ENCODE results near the gene RRP1.

Gene RRP1

DNA sequence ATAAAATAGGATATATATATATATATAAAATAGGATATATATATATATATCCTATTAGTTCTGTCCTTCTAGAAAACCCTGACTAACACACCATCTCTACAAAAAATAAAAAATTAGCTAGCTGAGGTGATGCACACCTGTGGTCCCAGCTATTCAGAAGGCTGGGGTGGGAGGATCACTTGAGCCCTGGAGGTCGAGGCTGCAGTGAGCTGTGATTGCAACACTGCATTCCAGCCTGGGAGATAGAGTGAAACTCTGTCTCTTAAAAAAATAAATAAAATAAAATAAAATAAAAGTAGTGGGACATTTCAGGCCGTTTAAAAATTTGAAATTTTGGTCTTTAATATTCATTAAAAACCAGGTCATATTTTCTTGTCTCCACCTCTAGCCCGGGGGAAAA, 4.2 kb upstream of the RRP1 start:
- no peaks in the 10 kb centered on the region for H3K27me3 ChIP-seq (ENCODE audit: control insufficient read depth, insufficient read depth, low read length)
- no peak overlapping the region for H3K9ac ChIP-seq (ENCODE audit: low read depth, low read length)
- H3K4me3 ChIP-seq (ENCODE audit: low read depth, low read length): no peak overlapping the region
- no peaks in the 10 kb centered on the region for H3K4me1 ChIP-seq (ENCODE audit: control insufficient read depth, insufficient read depth, low read length)
- H3K36me3 ChIP-seq (ENCODE audit: control insufficient read depth, insufficient read depth, low read length): no peaks in the 10 kb centered on the region
- no peaks in the 10 kb centered on the region for H3K9me3 ChIP-seq (ENCODE audit: control insufficient read depth, insufficient read depth, low read length)

DNA sequence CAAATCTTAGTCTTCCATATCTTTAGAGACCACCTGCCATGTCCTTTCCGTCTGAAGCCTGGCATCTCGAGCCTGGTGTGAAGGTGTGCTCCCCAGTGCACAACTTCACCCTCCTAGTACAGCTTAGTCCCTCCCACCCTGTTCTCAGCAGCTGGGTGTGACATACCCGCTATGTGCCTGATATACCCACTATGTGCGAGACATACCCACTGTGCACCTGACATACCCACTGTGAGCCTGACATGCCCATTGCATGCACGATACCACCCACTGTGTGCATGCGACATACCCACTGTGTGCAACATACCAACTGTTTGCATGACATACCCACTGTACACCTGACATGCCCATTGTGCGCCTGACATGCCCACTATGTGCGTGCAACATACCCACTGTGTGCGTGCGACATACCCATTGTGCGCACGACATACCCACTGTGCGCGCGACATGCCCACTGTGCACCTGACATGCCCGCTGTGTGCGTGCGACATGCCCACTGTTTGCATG, 3.0 kb upstream of the RRP1 start:
- Histone ChIP-seq H3K27me3 (ENCODE audit: control insufficient read depth, insufficient read depth, low read length) (no peaks in the 10 kb centered on the region), H3K4me1 (ENCODE audit: control insufficient read depth, insufficient read depth, low read length) (peaks cover 3% of the 10 kb centered on the region), H3K4me3 (ENCODE audit: low read depth, low read length) (no peak overlapping the region), H3K9ac (ENCODE audit: low read depth, low read length) (no peak overlapping the region), H3K36me3 (ENCODE audit: control insufficient read depth, insufficient read depth, low read length) (peaks cover 1% of the 10 kb centered on the region), H3K9me3 (ENCODE audit: control insufficient read depth, insufficient read depth, low read length) (no peaks in the 10 kb centered on the region)

DNA sequence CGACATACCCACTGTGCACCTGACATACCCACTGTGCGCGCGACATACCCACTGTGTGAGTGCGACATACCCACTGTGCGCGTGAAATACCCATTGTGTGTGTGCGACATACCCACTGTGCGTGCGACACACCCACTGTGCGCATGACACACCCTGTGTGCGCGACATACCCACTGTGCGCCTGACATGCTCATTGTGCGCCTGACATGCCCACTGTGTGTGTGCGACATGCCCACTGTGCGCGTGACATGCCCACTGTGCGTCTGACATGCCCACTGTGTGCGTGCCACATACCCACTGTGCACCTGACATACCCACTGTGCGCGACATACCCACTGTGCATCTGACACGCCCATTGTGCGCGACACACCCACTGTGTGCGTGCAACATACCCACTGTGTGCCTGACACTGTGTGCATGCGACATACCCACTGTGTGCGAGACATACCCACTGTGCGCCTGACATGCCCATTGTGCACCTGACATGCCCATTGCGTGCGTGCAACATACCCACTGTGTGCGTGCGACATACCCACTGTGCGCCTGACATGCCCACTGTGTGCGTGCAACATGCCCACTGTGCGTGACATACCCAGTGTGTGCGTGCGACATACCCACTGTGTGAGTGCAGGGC, 2.5 kb upstream of the RRP1 start:
- no peak overlapping the region for H3K4me3 ChIP-seq (ENCODE audit: low read depth, low read length)

DNA sequence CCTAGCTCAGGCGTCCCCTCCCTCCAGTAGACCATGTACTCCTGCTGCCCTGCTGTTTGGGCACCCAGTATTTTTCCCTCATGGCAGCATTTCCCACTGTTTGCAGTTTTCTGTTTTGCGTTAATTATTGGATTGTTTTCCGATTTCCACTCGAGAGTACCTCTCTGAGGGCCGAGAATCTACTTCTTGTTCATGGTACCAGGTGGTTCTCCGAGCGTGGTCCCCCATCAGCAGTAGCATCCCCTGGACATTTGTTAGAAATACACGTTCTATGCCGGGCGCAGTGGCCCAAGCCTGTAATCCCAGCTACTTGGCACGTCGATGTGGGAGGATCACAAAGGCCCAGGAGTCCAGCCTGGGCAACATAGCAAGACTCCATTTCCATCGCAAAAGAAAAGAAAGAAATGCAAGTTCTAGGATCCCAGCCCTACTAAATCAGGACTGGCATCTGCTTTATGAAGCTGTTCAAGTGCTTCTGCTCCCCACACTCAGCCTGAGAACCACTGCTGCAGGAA, 690 bp downstream of the RRP1 start:
- Histone ChIP-seq H3K4me1 (ENCODE audit: control insufficient read depth, insufficient read depth, low read length) (peaks cover 3% of the 10 kb centered on the region), H3K9ac (ENCODE audit: low read depth, low read length) (peak overlapping the region; percentile 73), H3K4me3 (ENCODE audit: low read depth, low read length) (peak overlapping the region; percentile 95), H3K36me3 (ENCODE audit: control insufficient read depth, insufficient read depth, low read length) (peaks cover 36% of the 10 kb centered on the region), H3K9me3 (ENCODE audit: control insufficient read depth, insufficient read depth, low read length) (no peaks in the 10 kb centered on the region), H3K27me3 (ENCODE audit: control insufficient read depth, insufficient read depth, low read length) (no peaks in the 10 kb centered on the region)

More for the DNA sequence above, 2.5 kb upstream of the RRP1 start:
- H3K27me3 ChIP-seq (ENCODE audit: control insufficient read depth, insufficient read depth, low read length): no peaks in the 10 kb centered on the region
- peaks cover 5% of the 10 kb centered on the region for H3K36me3 ChIP-seq (ENCODE audit: control insufficient read depth, insufficient read depth, low read length)
- no peak overlapping the region for H3K9ac ChIP-seq (ENCODE audit: low read depth, low read length)
- H3K4me1 ChIP-seq (ENCODE audit: control insufficient read depth, insufficient read depth, low read length): peaks cover 3% of the 10 kb centered on the region
- H3K9me3 ChIP-seq (ENCODE audit: control insufficient read depth, insufficient read depth, low read length): no peaks in the 10 kb centered on the region

DNA sequence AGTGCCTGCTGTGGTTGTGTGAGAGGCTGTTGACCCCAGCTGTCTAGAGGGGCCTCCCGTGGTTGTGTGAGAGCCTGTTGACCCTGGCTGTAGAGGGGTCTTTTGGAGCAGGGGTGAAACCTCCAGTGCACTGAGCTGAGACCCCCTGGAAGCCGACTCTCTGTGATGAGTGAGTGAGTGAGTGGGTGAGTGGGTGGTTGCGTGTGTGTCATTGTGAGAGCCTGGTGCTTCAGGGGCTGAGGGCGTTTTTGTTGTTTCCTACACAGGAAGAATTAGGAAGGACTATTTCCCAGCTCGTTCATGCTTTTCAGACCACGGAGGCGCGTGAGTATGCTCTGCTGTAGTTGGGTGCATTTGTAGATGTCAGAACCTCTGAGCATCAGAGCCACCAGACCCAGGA, 3.0 kb downstream of the RRP1 start:
- H3K4me1 ChIP-seq (ENCODE audit: control insufficient read depth, insufficient read depth, low read length): peaks cover 3% of the 10 kb centered on the region
- no peaks in the 10 kb centered on the region for H3K27me3 ChIP-seq (ENCODE audit: control insufficient read depth, insufficient read depth, low read length)
- peaks cover 55% of the 10 kb centered on the region for H3K36me3 ChIP-seq (ENCODE audit: control insufficient read depth, insufficient read depth, low read length)
- no peak overlapping the region for H3K9ac ChIP-seq (ENCODE audit: low read depth, low read length)
- H3K4me3 ChIP-seq (ENCODE audit: low read depth, low read length): no peak overlapping the region
- H3K9me3 ChIP-seq (ENCODE audit: control insufficient read depth, insufficient read depth, low read length): no peaks in the 10 kb centered on the region

DNA sequence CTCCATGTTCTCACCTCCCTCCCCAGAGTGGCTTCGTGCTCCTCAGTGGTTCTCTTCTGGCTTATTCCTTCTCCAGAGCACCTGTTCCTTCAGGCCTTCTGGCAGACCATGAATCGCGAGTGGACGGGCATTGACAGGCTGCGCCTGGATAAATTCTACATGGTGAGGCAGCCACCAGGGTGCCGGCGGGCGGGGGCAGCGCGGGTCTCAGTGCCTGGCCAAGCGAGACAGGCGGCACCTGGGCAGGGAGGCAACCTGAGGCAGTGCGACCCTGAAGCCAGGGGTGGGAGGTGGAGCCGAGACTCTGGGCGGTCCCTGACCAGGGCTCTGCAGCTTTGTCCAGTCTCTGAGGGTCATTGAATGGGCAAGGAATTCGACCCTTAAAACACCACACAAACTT, 3.9 kb downstream of the RRP1 start:
- no peak overlapping the region for H3K9ac ChIP-seq (ENCODE audit: low read depth, low read length)
- no peaks in the 10 kb centered on the region for H3K9me3 ChIP-seq (ENCODE audit: control insufficient read depth, insufficient read depth, low read length)
- peaks cover 63% of the 10 kb centered on the region for H3K36me3 ChIP-seq (ENCODE audit: control insufficient read depth, insufficient read depth, low read length)

DNA sequence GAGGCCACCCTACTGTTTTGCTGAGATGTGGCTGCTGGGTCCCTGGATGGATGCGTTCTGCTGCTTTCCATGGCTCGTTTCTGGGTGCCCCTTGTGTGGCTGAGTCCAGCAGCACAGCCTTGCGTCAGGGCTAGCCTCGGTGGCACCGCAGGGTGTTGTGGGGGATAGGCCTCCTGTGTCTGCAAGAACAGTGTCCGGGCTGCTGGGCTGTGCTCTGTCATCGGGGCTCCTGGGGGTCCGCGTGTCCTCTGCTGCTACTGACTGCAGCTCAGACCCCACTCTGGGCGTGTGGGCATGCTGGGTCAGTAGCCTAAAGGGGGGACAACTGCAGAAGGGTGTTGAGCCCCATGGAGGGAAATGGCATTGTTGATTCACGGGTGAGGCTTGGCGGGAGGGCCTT, 4.9 kb downstream of the RRP1 start:
- peaks cover 3% of the 10 kb centered on the region for H3K4me1 ChIP-seq (ENCODE audit: control insufficient read depth, insufficient read depth, low read length)
- no peaks in the 10 kb centered on the region for H3K9me3 ChIP-seq (ENCODE audit: control insufficient read depth, insufficient read depth, low read length)
- H3K9ac ChIP-seq (ENCODE audit: low read depth, low read length): no peak overlapping the region
- no peaks in the 10 kb centered on the region for H3K27me3 ChIP-seq (ENCODE audit: control insufficient read depth, insufficient read depth, low read length)
- H3K4me3 ChIP-seq (ENCODE audit: low read depth, low read length): no peak overlapping the region
- H3K36me3 ChIP-seq (ENCODE audit: control insufficient read depth, insufficient read depth, low read length): peaks cover 74% of the 10 kb centered on the region

More for the DNA sequence above, 3.9 kb downstream of the RRP1 start:
- H3K4me3 ChIP-seq (ENCODE audit: low read depth, low read length): no peak overlapping the region
- no peaks in the 10 kb centered on the region for H3K27me3 ChIP-seq (ENCODE audit: control insufficient read depth, insufficient read depth, low read length)
- peaks cover 3% of the 10 kb centered on the region for H3K4me1 ChIP-seq (ENCODE audit: control insufficient read depth, insufficient read depth, low read length)

DNA sequence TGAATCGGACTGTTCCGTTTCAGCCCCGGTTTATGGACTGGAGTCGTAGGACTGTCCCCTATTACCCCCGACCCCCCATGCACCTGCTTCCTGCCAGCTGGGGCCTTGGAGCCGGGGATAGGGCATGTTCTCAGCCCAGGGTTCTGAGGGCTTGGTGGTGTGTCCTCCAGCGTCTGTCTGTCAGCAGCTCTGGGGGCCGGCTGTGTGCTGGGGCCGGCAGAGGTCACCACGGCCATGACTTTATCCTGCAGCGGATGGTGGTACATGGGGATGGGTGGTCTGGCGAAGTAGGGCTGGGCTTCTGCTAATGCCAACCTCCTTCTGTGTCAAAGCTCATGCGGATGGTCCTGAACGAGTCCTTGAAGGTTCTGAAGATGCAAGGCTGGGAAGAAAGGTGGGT, 5.5 kb downstream of the RRP1 start:
- H3K4me3 ChIP-seq (ENCODE audit: low read depth, low read length): no peak overlapping the region
- no peak overlapping the region for H3K9ac ChIP-seq (ENCODE audit: low read depth, low read length)
- H3K4me1 ChIP-seq (ENCODE audit: control insufficient read depth, insufficient read depth, low read length): peaks cover 3% of the 10 kb centered on the region
- no peaks in the 10 kb centered on the region for H3K27me3 ChIP-seq (ENCODE audit: control insufficient read depth, insufficient read depth, low read length)
- peaks cover 79% of the 10 kb centered on the region for H3K36me3 ChIP-seq (ENCODE audit: control insufficient read depth, insufficient read depth, low read length)
- no peaks in the 10 kb centered on the region for H3K9me3 ChIP-seq (ENCODE audit: control insufficient read depth, insufficient read depth, low read length)

DNA sequence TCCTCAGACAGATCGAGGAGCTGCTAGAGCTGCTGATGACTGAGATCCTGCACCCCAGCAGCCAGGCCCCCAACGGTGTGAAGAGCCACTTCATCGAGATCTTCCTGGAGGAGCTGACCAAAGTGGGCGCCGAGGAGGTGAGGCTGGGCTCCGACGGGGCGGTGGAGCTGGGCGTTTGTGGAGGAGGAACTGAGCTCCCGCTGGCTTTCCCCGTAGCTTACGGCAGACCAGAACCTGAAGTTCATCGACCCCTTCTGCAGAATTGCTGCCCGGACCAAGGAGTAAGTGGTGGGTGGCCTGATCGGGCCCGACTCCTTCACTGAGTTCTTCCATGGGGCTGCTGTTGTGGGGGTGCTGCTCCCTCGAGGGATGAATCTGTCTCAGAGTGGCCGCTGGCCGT, 8.0 kb downstream of the RRP1 start:
- Histone ChIP-seq H3K36me3 (ENCODE audit: control insufficient read depth, insufficient read depth, low read length) (peaks cover 94% of the 10 kb centered on the region), H3K9me3 (ENCODE audit: control insufficient read depth, insufficient read depth, low read length) (no peaks in the 10 kb centered on the region), H3K27me3 (ENCODE audit: control insufficient read depth, insufficient read depth, low read length) (no peaks in the 10 kb centered on the region), H3K9ac (ENCODE audit: low read depth, low read length) (no peak overlapping the region), H3K4me3 (ENCODE audit: low read depth, low read length) (no peak overlapping the region), H3K4me1 (ENCODE audit: control insufficient read depth, insufficient read depth, low read length) (no peaks in the 10 kb centered on the region)

DNA sequence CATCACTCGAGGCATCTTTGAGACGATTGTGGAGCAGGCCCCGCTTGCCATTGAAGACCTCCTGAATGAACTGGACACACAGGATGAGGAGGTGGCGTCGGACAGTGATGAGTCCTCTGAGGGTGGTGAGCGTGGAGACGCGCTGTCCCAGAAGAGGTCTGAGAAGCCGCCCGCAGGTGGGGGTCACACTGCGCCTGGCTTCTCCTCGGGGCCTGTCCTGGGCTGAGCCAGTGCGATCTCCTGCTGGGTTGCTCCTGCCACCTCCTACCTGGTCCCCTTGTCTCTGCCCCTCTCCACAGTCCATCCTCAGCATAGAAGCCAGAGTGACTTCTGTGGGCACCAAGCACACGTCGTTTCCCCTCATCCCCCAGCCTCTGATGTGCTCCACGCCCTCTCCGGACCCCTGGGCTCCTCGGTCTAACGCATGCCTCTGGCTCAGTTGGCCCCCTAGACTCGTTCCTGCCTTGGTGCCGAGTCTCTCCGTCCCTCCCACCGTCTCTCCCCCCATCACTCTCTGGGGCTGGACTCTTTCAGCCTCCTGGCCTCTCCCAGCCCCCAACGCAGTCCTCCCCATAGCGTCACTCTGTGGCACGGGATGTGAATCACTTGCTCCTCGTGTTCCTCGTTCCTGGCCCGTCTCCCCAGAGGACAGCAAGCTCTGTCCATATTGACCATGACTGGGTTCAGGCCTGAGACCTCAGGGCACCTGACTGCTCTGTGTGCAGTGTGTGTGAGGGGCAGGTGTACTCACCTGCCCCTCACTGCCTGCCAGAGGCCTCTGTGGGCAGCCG, 8.7 kb downstream of the RRP1 start:
- H3K4me1 ChIP-seq (ENCODE audit: control insufficient read depth, insufficient read depth, low read length): no peaks in the 10 kb centered on the region
- no peaks in the 10 kb centered on the region for H3K27me3 ChIP-seq (ENCODE audit: control insufficient read depth, insufficient read depth, low read length)
- no peak overlapping the region for H3K9ac ChIP-seq (ENCODE audit: low read depth, low read length)
- H3K4me3 ChIP-seq (ENCODE audit: low read depth, low read length): no peak overlapping the region
- H3K9me3 ChIP-seq (ENCODE audit: control insufficient read depth, insufficient read depth, low read length): no peaks in the 10 kb centered on the region
- peaks cover 94% of the 10 kb centered on the region for H3K36me3 ChIP-seq (ENCODE audit: control insufficient read depth, insufficient read depth, low read length)

DNA sequence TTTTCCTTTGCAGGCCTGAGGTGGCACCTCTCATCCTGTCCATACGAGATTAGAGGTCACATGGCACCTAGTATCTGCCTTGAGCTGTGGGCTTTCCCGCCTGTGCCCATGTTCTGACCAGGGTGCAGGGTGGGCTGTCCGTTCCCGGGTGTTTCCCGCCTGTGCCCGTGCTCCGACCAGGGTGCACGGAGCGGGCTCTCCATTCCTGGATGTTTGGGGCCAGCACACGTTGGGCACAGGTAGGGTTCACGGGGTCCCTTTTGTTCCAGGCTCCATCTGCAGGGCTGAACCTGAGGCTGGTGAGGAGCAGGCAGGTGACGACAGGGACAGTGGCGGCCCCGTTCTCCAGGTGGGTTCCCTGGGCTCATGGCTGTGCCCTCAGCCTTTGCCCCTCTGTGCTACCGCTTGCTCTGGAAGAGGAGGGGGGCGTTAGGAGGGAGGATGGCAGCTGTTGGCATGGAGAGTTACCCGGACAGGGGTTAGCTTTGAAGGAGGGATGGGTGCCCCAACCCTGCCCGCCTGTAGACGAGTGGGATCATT, 10.0 kb downstream of the RRP1 start:
- H3K36me3 ChIP-seq (ENCODE audit: control insufficient read depth, insufficient read depth, low read length): peaks cover 94% of the 10 kb centered on the region
- no peaks in the 10 kb centered on the region for H3K9me3 ChIP-seq (ENCODE audit: control insufficient read depth, insufficient read depth, low read length)
- H3K4me1 ChIP-seq (ENCODE audit: control insufficient read depth, insufficient read depth, low read length): no peaks in the 10 kb centered on the region
- no peak overlapping the region for H3K9ac ChIP-seq (ENCODE audit: low read depth, low read length)
- no peak overlapping the region for H3K4me3 ChIP-seq (ENCODE audit: low read depth, low read length)
- H3K27me3 ChIP-seq (ENCODE audit: control insufficient read depth, insufficient read depth, low read length): no peaks in the 10 kb centered on the region

All from iPS-15b (cell line).